Measurements from ENCODE around the gene IRGC.
A peak's percentile ranks its signal among the peaks of the same experiment; 100 is the strongest.
"Not testable (repeated sequence)": the region's sequence is repeated elsewhere in the genome, so short reads cannot be mapped to it uniquely, and the experiment has no call there.

The IRGC gene

GRCh38 chr19:43755256-43755801 is 39.5 kb downstream of the IRGC start:
- DNase-seq = peak; percentile 70

DNA sequence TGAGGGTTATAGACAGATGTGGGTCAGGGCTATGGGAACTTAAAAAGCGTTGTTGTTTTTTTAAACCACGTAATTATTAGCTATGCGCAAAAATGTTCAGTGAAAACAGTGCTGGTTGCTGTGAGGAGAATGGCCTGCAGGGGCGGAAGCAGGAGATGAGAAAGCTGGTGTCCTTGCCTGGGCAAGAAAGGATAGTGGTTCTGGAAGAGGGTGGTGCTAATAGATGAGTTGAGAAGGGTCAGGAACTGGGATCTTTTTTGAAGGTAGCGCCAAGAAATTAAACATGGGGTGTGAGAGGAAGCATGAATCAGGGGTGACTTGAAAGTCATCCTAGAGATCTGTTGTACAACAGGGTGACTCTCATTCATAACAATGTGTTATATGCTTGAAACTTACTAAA is 43.6 kb downstream of the IRGC start:
- no peak for DNase-seq

- no peak for DNase-seq
These were observed 45.1 kb downstream of the IRGC start for GRCh38 chr19:43760941-43761340.

GRCh38 chr19:43762814-43763213 is 46.9 kb downstream of the IRGC start:
- no peak for DNase-seq

DNA sequence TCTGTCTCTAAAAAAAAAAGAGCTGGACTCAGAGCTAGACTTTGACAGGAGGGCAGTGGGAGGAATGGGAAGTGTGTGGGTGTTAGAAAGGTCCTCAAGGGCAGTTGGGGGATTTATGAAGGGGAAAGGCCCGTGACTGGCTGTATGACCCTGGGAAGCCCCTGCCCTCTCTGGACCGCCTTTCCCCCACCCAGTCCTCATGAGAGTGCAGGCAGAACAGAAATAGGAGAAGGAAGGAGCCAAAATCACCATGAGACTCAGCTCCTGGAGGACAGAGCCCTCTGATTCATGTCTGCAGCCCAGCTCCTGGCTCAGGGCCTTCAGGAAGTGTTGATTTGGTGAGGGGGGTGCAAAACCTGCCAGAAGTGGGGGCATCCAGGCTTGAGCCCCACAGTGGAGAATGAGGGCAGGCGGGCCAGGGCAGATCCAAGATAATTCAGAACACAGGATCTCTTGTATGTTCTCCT is 47.6 kb downstream of the IRGC start:
- no peak for DNase-seq

GRCh38 chr19:43764684-43765083 is 48.8 kb downstream of the IRGC start:
- not testable (repeated sequence) for DNase-seq

DNA sequence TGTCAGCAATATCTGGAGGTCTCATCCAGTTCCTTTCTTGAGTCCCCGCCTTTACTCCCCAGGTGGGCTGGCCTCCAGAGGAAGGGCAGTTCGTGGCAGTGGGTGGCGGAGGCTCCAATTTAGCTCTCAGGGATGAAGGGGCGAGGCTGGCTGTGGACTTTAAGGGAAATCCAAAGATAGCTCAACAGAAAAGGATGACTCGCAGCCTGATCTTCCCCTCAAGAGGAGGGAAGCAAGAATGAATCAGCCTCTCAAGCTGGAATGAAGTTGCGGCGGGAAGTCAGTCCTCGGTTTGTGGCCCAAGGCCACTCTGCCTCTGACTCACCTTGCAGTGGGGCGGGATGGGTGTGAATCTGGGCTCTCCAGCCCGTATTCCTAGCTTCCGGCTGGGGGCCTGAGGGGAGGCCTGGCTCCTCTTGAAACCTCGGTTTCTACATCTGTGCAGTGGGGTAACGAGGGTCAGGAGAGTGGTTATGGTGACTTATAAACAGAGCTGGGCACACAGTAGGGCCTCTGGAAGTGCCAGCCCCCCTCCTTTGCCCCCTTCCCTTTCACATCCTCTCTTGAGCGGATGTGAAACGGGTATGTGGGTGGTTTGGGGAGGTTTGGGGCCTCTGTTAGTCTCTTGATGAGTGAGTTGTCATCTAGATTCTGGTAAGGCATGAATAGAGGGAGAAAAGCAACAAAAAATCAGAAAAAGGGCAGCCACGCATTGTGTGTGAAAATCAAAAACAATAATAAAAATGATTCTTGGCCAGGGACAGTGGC is 49.4 kb downstream of the IRGC start:
- DNase-seq = peak; percentile 82

DNA sequence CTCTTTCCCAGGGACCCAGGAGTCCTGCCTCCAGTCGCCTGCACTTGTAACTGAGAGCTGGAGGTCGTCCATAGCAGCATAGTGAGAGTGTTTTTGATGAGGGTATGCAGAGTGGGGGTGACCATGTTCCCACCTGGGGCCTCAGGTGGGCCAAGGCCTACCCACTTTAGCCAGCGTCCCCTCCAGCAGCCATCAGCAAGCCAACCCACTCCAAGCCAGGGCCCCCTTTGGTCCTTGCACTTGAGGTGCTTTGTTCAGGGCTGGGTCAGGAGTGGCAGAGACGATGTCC is 50.8 kb downstream of the IRGC start:
- DNase-seq = no peak

GRCh38 chr19:43767316-43767715 is 51.4 kb downstream of the IRGC start:
- no peak for DNase-seq

DNA sequence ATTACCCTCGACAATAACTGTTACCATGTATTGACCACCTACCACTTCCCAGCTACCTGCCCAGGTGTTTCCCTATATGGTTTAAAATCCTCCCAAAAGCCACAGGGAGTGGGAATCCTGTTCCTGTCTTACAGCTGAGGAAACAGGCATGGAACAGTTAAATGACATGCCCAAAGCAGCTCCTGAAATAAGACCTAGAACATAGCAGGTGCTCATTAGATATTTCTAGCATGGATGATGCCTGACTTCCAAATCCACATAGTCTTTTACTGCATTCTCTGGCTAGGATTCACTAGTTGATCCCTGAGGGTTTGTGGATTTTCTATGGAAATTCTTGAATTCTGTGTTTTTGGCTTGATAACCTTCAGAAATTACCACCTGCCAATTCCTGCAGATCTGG is 51.9 kb downstream of the IRGC start:
- DNase-seq = no peak

- no peak for DNase-seq
These were observed 52.6 kb downstream of the IRGC start for GRCh38 chr19:43768273-43769050.

GRCh38 chr19:43769256-43769655 is 53.4 kb downstream of the IRGC start:
- DNase-seq = no peak
